Thymus (tissue), 11 donors: Measurements from ENCODE around the gene EIF4E2. TPM values are rescaled to one million over a fixed set of nuclear protein-coding genes. Genes with fewer than 3 reads are reported as not detected.
"Not testable (repeated sequence)": the region's sequence is repeated elsewhere in the genome, so short reads cannot be mapped to it uniquely, and the experiment has no call there.

Experiments used
- DNase-seq, 9 donors: peaks; one replicate each; pipeline ENCODE4 v3.0.0-alpha.2; 2013; ENCODE audit warnings: low spot score in 9 of 9, low read depth in 6 of 9, missing footprints in 1 of 9
- H3K27ac ChIP-seq, 2 donors: one replicate each; pipeline ENCODE4 v1.5.1; 2013; ENCODE audit warnings: control low read depth in 1 of 2, low read depth in 1 of 2, low read length in 1 of 2, mild to moderate bottlenecking in 1 of 2, moderate library complexity in 1 of 2
- H3K27me3 ChIP-seq, 2 donors: one replicate each; pipeline ENCODE4 v1.5.1; 2013; ENCODE audit warnings: low read length in 1 of 2; ENCODE audit not compliant: control insufficient read depth in 2 of 2, insufficient read depth in 1 of 2
- H3K36me3 ChIP-seq, 2 donors: one replicate each; pipeline ENCODE4 v1.5.1; 2013; ENCODE audit warnings: low read length in 1 of 2, mild to moderate bottlenecking in 1 of 2, moderate library complexity in 1 of 2; ENCODE audit not compliant: control insufficient read depth in 2 of 2, insufficient read depth in 2 of 2
- H3K4me1 ChIP-seq, 2 donors: one replicate each; pipeline ENCODE4 v1.5.1; 2013; ENCODE audit warnings: low read length in 2 of 2; ENCODE audit not compliant: control insufficient read depth in 2 of 2, insufficient read depth in 2 of 2
- H3K4me3 ChIP-seq, 2 donors: one replicate each; pipeline ENCODE4 v1.5.1; 2013; ENCODE audit warnings: low read length in 2 of 2, control low read depth in 1 of 2, mild to moderate bottlenecking in 1 of 2
- H3K9me3 ChIP-seq, 2 donors: one replicate each; pipeline ENCODE4 v1.5.1; 2013; ENCODE audit warnings: low read length in 1 of 2, mild to moderate bottlenecking in 1 of 2; ENCODE audit not compliant: control insufficient read depth in 2 of 2, insufficient read depth in 1 of 2
- WGBS: extraction: QIAGEN DNeasy Blood & Tissue Kit; methylation state at CpG from one replicate; pipeline ENCODE4 v1.1.7; 2013; 5-methylcytosine and 5-hydroxymethylcytosine counted together
- polyA plus RNA-seq: library from polyadenylated mRNA; stranded (reverse); fragments of 200-250 nt; gene quantifications from one replicate; pipeline ENCODE4 v1.2.3, GENCODE V29; 2013
- total RNA-seq: library from RNA; stranded (reverse); fragments of 120-200 nt; gene quantifications from one replicate; pipeline ENCODE4 v1.2.4, GENCODE V29; 2013
- donor health status: healthy.

The EIF4E2 gene
- total and polyA plus RNA-seq, 2 donors = 53.0 to 59.5 TPM

DNA sequence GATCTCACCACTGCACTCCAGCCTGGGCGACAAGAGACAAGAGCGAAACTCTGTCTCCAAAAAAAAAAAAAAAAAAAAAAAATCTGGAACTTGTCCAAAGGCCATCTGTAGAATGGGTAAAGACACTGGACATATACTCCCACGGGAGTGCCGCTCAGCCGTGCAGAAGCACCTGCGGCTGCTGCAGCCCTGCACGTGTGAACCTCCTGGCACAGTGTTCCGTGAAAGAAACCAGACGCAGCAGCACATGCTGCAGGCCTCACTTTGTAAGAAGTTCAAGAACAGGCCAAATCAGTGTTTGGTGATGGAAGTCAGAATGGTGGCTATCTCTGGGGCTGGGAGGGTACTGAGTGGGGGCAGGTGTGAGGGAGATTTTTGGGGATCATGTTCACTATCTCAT is 18.1 kb upstream of the EIF4E2 start:
- no peak for DNase-seq
- Histone ChIP-seq H3K27me3 (peaks cover 0 to 26% of the 10 kb centered on the region in 2 donors), H3K9me3 (peaks cover 2 to 3% of the 10 kb centered on the region in 2 donors), H3K36me3 (no peaks in the 10 kb centered on the region), H3K4me1 (no peaks in the 10 kb centered on the region), H3K27ac (no peak overlapping the region), H3K4me3 (no peak overlapping the region)
- 92% methylated on average over 9 of the region's 9 CpGs for WGBS

DNA sequence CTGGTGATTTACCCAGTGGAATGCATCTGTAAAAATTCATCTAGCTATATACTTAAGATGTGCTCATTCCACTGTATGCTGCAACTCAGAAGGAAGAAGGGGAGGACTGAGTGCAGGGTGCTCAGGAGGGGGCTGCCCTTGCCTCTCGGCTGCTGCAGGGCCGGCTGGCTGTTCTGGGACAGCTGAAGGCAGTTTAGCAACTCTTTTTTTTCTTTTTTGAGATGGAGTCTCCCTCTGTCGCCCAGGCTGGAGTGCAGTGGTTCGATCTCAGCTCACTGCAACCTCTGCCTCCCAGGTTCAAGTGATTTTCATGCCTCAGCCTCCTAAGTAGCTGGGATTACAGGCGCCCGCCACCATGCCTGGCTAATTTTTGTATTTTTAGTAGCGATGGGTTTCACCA is 17.7 kb upstream of the EIF4E2 start:
- H3K9me3 ChIP-seq, H3K4me3 ChIP-seq, H3K36me3 ChIP-seq, DNase-seq, H3K4me1 ChIP-seq, H3K27ac ChIP-seq: not testable (repeated sequence)
- 96% methylated on average over 7 of the region's 7 CpGs for WGBS
- H3K27me3 ChIP-seq = peaks cover 0 to 23% of the 10 kb centered on the region in 2 donors

DNA sequence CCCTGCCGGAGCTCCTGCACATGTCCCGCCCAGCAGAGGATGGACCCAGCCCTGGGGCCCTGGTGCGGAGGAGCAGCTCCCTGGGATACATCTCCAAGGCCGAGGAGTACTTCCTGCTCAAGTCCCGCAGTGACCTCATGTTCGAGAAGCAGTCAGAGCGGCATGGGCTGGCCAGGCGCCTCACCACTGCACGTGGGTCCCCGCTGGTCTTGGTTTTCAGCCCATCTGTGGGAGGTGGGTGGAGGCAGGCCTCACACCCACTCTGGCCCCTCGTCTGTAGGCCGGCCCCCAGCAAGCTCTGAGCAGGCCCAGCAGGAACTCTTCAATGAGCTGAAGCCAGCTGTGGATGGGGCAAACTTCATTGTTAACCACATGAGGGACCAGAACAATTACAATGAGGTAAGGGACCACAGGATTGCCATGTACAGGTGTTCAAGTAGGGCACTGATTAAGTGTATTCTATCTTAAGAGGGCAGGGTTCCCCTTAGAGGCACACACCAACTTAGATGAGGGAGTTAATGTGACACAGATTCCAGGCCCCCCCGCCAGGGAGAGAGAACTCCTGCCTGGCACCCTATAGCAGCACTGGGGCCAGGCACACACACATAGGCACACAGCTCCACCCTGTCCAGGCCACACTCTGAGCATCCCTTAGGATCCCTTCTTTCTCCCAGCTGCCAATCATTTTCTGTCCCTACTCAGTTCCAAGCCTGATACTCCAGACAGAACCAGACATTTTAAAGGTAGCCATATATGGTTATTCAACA is 16.4 kb upstream of the EIF4E2 start:
- WGBS = 89% methylated on average over 13 of the region's 13 CpGs
- peaks cover 2 to 3% of the 10 kb centered on the region in 2 donors for H3K9me3 ChIP-seq
- peaks cover 0 to under 1% of the 10 kb centered on the region in 2 donors for H3K4me1 ChIP-seq
- no peak for DNase-seq
- H3K27me3 ChIP-seq = peaks cover 0 to 16% of the 10 kb centered on the region in 2 donors
- no peaks in the 10 kb centered on the region for H3K36me3 ChIP-seq
- H3K27ac ChIP-seq = no peak overlapping the region
- no peak overlapping the region for H3K4me3 ChIP-seq

DNA sequence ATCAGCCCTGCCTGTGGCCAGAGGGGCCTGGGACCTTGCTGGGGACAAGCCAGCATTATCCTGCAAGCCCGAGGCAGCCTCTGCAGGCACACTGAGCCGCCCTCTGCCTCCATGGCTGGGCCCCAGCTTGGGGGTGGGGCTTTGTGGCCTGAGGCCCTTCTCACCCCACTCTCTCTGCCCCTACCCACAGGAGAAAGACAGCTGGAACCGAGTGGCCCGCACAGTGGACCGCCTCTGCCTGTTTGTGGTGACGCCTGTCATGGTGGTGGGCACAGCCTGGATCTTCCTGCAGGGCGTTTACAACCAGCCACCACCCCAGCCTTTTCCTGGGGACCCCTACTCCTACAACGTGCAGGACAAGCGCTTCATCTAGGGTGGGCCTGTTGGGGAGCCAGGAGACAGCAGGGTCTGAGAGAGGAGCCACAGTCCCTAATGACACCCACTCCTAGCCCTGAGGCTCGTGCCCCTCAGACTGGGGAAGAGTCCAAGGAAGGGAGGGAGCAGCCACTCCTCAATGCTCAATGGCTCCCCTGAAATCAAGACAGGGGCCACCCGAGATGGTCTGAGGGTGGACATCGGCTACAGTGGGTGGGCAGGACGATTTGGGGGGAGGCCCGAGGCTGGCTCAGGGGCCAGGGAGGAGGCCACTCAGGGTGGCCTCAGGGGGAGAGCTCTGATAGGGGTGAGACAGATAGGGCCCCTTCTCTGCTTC is 15.4 kb upstream of the EIF4E2 start:
- WGBS = 86% methylated on average over 14 of the region's 14 CpGs
- Histone ChIP-seq H3K4me1 (peaks cover 0 to 2% of the 10 kb centered on the region in 2 donors), H3K9me3 (peaks cover 2 to 3% of the 10 kb centered on the region in 2 donors), H3K27me3 (peaks cover 0 to 23% of the 10 kb centered on the region in 2 donors), H3K36me3 (no peaks in the 10 kb centered on the region), H3K4me3 (no peak overlapping the region), H3K27ac (no peak overlapping the region)
- DNase-seq = no peak

GRCh38 chr2:232535761-232536530 is 14.5 kb upstream of the EIF4E2 start:
- Histone ChIP-seq H3K27me3 (peaks cover 0 to 25% of the 10 kb centered on the region in 2 donors), H3K27ac (no peak overlapping the region), H3K4me1 (peaks cover 0 to 2% of the 10 kb centered on the region in 2 donors), H3K4me3 (no peak overlapping the region), H3K36me3 (no peaks in the 10 kb centered on the region), H3K9me3 (peaks cover 2 to 3% of the 10 kb centered on the region in 2 donors)
- 96% methylated on average over 5 of the region's 5 CpGs for WGBS
- no peak for DNase-seq

DNA sequence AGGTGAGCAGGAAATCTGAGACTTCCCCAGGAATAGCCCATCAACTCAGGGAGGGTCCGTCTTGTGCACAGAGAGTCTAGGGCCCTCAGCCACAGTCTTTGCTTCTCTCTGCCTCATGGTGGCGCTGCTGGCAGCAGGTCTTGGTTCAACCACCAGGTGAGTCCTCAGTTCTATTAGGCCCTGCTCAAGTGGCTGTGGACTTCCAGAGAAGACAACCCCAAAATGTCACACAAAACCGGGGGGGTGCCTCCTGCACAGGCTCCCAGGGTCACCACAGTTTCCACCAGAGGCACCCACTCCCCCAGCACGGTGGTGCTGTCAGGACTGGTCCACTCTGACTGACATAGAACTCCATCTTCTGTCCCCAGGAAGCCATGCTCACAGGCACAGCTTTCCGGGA is 13.4 kb upstream of the EIF4E2 start:
- Histone ChIP-seq H3K4me1 (peaks cover 0 to 2% of the 10 kb centered on the region in 2 donors), H3K36me3 (no peaks in the 10 kb centered on the region), H3K9me3 (peaks cover 2 to 3% of the 10 kb centered on the region in 2 donors), H3K4me3 (no peak overlapping the region), H3K27me3 (peaks cover 0 to 26% of the 10 kb centered on the region in 2 donors), H3K27ac (no peak overlapping the region)
- whole genome bisulfite sequencing = 83% methylated on average over 5 of the region's 5 CpGs
- DNase-seq = no peak

GRCh38 chr2:232537499-232537898 is 13.0 kb upstream of the EIF4E2 start:
- Histone ChIP-seq H3K4me1 (peaks cover 0 to 2% of the 10 kb centered on the region in 2 donors), H3K27me3 (peaks cover 0 to 26% of the 10 kb centered on the region in 2 donors), H3K27ac (no peak overlapping the region), H3K9me3 (peaks cover 2 to 3% of the 10 kb centered on the region in 2 donors), H3K4me3 (no peak overlapping the region), H3K36me3 (no peaks in the 10 kb centered on the region)
- DNase-seq = no peak
- 97% methylated on average over 4 of the region's 4 CpGs for WGBS

GRCh38 chr2:232538671-232539070 is 11.8 kb upstream of the EIF4E2 start:
- H3K9me3 ChIP-seq = peaks cover 3% of the 10 kb centered on the region in 2 donors
- H3K4me3 ChIP-seq = no peak overlapping the region
- DNase-seq = no peak
- peaks cover 0 to 26% of the 10 kb centered on the region in 2 donors for H3K27me3 ChIP-seq
- H3K4me1 ChIP-seq = peaks cover 0 to 2% of the 10 kb centered on the region in 2 donors
- WGBS = 10% methylated on average over 4 of the region's 4 CpGs
- H3K27ac ChIP-seq = no peak overlapping the region
- peaks cover 0 to 2% of the 10 kb centered on the region in 2 donors for H3K36me3 ChIP-seq
